Mucosa of gallbladder (tissue), 1 donor: Measurements from ENCODE around the gene HAO1. TPM values are rescaled to one million over a fixed set of nuclear protein-coding genes. Genes with fewer than 3 reads are reported as not detected.
"Not testable (repeated sequence)": the region's sequence is repeated elsewhere in the genome, so short reads cannot be mapped to it uniquely, and the experiment has no call there.

Source experiments
- DNase-seq: peaks from one replicate; pipeline ENCODE4 v3.0.0-alpha.2; 2020; ENCODE audit warnings: low spot score
- total RNA-seq: library from RNA; stranded (reverse); gene quantifications from one replicate; pipeline ENCODE4 v1.2.1, GENCODE V29; 2021
- donor health status: DM: no; HTN: no; CAD: no.

The HAO1 gene
- total RNA-seq: 2.7 TPM

DNA sequence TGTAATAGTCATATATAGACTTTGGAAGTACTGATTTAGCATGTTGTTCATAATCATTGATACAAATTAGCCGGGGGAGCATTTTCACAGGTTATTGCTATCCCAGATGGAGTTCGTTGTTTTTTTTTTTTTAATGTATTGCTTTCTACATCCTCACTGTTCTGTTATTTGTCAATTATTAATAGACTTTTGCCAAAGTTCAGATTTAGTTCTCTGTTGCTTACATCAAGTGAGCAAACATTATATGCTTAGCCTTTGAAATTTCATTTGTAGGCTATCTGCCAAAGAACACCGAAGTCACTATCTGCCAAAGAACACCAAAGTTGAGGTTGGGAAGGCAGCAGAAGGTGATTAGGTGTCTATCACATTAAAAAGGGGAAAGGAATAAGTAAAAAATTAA is at the start of gene HAO1:
TSS of gene HAO1 (minus strand) at position 118 of the 400 bp plus-strand sequence. CDS start at position 82, 36 bp downstream.
- peak; percentile 12 for DNase-seq

DNA sequence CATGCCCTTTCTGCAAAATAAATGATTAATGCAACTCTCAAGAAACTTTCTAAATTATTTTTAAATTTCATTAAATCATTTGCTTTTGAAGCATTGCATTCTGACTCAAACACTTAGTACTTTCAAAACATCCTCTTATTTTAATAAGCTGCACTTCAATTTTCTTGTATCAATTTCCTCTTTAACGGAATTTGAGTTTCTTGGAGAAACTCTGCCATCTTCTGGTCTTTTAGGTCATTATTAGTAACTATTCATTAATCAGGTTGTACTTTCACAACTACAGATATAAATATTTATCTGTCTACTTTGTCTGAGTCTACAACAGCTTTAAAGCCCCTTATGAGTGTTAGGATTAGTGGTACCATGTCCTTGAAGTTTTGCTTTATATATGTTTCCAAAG is 49.1 kb upstream of the HAO1 start:
- DNase-seq: no peak

DNA sequence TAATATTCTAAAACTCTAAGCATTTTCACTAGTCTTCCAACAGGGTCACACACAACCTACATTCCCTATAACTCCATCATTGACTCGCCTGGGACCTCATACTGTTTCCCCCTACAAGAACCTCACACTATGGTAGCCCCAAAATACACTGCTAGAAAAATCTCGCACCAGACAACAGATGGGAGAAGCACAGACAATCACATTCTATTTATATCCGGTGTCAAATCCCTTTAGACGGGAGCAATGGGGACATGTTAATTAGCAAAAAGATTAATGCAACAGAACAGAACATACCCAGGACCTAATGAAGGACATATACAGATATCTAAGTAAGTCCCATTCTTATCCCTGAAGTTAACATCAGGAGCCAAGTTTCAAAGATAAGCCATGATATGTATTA is 45.7 kb upstream of the HAO1 start:
- DNase-seq: no peak

DNA sequence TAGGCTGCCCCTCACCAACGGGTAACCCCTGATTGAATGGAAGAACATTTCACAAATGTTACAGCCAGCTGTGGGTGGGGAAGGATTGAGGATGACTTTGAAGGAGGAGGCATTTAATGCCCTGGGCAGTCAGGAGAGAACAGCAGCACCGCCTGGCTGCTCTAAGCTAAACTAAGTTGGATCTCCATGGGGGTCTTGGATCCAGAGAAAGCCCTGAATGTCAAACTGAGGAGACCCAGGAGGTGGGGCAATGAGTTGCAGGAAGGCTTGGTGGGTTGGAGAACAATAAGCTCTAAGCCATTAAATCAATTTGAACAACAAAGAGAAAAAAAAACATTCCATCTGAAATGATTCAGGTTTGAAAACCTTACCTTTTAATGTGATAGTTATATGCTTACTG is 43.9 kb upstream of the HAO1 start:
- no peak for DNase-seq

DNA sequence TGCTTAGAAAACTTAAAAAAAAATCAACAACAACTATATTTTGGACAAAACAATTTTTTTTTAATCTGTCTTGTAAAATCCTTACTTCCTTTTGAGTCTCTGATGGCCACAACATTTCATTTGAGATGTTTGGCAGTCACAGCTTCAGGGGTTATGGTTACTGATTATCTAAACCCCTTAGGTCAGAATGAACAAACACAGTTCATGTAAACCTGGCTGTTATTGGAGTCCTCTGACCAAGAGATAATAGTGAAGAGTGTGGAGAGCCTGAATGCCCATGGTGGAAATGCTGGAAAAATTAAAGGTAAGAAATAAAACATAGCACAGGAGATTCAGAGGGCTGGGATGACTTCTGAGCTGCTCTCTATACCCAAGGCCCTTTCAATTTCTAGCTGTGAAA is 41.1 kb upstream of the HAO1 start:
- no peak for DNase-seq

DNA sequence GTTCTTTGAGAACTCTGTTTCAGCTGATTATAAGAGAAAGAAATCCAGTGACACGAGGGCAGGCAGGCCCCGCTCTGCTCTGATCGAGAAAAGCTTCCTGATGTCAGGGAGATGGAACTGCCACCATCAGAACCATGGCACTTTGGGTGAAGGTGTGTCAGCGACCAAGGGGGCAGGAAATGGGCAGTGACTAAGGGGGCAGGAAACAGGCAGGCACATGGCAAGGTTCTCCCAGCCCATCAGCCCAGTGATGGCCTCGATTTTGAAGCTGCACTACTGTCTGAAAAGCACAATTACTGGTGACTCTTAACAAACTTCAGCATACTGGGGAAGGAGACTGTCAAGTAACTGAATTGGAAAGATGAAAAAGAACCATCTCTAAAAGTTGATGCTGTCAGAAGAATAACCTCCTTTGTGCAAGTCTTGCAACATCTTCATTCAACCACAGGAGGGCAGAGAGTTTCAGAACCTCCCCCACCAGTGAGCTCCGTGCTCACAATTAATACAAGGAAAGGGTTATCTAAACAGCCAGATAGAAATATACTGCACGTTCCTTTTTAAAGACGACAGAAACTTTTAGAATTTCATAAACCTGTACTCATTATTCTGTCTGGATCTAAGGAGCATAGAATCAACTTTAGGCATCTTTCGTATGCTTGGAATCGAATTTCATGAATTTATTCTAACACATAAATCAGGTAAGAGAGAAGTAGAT is 40.2 kb upstream of the HAO1 start:
- DNase-seq: no peak

DNA sequence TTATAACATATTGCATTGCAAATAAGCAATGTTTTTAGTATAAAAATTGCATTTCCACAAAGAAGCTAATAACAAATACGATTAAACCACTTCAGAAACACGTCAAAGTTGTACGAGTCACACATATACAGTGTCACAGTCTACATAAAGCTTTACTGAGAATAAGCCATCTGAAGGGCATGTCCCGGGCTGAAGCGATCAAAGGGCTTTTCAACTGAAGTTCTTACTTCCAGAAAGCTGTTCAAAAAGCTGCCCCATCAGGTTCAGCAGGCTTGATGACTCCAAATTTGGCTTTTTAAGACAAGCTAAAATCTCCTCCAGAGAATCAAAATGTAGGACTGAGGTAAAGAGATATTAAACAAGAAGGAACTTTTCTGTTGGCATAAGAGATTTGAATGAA is 37.5 kb upstream of the HAO1 start:
- DNase-seq: no peak

DNA sequence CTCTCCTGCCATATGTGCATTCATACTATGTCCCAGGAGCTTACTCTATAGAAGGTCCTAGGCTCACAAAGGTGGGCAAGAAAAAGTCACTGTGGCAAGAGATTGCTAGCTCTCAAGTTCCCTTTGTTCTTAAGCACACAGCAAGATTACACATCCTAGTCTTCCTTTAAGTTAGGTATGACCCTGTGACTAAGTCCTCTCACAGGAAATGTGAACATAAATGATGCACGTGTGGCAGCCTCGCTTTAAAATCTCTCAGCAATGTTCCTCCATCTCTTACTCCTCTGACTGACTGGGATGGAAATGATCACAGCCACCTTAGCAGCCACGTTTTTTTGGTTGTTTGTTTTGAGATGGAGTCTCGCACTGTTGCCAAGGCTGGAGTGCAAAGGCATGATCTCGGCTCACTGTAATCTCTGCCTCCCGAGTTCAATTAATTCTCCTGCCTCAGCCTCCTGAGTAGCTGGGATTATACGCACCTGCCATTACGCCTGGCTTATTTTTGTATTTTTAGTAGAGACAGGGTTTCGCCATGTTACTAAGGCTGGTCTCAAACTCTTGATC is 35.7 kb upstream of the HAO1 start:
- no peak for DNase-seq

DNA sequence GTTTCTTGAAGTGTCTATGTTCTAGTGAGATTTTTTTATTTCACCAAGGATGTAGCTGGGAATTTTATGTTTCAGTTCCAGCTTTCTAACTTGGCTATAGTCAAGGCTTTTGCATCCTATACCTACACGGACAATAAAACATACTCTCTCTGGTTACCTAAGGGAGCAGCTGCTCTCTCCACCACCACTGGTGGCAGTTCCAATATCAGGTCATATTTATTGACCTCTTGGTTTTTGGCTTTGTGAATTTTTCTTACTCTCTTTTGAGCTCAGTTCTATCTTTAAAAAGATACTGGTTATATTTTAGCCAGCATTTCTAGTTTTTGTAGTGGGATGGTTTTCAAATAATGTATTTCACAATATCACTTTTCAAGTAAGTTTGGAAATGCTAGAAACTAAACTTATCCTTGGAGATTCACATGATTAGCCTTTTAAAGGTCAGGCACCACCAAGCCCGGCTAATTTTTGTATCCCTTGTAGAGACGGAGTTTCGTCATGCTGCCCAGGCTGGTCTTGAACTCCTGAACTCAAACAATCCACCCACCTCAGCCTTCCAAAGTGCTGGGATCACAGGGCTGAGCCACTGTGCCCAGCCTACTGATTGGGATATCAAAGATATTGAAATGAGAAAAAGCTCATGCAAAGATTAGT is 34.7 kb upstream of the HAO1 start:
- DNase-seq: no peak

DNA sequence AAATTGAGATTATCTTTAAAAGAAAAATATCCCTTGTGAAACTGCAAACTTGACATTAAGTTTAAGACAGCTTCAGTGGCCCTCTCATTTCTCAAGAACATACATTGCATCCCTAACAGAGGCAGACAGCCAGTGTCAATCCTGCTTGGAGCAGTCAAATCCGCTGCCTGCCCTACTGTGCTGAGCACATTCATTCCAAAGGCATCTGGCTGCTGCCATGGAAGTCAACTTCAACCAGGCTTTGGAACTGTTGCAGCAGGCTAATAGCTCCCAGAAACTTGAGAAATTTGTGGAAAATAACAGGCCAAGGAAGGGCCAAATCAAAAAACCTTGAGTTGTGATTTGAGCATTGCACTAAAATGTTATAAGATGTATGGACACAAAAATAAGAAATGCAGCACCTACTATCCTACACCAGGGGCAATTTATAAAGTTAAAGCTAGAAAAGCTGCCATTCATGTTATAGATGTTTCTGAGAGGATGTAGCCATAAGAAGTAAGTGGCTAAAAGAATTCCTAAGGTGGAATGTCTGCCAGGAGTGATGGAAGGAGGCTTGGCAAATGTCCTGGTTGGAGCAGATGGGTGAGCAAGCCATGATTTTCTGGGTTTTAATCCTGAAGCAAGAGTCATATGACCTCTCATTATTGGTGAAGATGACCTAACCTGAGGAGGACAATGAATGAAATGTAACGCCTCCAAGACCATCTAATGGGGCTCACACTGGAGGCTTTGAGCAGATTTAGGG is 31.4 kb upstream of the HAO1 start:
- no peak for DNase-seq

DNA sequence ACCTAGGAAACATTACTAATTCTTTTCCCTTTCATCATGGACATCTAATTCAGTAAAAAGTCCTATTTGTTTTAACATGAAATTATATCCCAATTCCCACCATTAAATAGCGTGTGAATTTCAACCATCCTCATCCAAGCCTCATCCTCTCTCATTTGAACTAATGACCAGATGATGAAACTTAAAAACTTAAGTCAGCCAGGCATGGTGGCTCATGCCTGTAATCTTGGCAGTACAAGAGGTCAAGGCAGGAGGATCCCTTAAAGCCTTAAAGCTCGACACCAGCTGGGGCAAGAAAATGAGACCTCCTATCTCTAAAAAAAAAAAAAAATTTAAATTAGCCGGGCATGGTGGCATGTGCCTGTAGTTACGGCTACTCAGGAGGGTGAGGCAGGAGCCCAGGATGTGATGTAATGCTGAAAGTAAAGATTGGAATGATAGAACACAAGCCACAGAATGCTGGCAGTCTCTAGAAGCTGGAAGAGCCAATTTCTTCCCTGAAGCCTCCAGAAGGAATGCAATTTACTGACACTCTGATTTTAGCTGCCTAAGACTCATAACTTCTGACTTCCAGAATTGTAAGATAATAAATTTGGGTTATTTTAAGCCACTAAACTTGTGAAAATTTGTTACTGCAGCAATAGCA is 27.1 kb upstream of the HAO1 start:
- DNase-seq: no peak

DNA sequence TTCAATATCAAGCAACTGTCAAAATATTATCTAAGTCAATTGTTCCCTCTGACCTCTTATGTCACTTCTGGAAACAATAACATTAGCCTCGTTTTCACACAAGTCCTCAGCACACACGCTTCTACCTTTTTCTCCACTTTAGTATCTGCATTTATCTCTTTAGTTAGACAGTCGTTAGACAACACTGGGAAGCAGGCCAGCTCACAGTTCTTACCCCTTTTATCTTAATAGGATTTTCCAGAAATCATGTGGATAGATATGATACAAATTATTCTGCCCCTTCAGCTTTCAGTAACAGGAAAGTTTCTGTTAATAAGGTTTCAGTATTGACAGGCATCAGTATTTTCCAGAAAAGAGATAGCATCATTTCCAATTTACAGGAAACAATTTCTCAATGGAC is 25.9 kb upstream of the HAO1 start:
- no peak for DNase-seq

DNA sequence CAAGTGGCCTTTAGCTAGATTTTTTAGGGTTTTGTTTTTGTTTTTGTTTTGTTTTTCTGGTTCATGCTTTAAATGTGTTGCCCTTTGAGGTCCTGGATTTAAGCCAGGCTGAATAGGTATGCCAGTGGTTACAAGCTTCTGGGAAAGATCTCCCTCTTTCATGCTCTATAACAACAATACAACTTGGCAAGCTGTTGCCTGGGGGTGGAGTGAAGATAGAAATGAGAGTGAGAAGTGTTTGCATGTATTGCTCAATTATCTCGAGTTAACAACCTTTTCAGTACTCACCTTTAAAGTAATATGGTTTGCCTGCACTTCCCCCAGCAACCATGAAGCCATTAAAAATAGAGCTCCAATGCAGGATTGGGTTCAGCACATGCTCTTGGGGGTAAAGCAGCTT is 19.2 kb upstream of the HAO1 start:
- no peak for DNase-seq

DNA sequence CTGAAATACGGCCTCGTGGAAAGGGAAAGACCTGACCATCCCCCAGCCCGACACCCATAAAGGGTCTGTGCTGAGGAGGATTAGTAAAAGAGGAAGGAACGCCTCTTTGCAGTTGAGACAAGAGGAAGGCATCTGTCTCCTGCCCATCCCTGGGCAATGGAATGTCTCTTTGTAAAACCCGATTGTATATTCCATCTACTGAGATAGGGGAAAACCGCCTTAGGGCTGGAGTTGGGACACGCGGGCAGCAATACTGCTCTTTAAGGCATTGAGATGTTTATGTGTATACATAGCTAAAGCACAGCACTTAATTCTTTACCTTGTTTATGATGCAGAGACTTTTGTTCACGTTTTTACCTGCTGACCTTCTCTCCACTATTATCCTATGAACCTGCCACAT is 16.3 kb upstream of the HAO1 start:
- DNase-seq: not testable (repeated sequence)

DNA sequence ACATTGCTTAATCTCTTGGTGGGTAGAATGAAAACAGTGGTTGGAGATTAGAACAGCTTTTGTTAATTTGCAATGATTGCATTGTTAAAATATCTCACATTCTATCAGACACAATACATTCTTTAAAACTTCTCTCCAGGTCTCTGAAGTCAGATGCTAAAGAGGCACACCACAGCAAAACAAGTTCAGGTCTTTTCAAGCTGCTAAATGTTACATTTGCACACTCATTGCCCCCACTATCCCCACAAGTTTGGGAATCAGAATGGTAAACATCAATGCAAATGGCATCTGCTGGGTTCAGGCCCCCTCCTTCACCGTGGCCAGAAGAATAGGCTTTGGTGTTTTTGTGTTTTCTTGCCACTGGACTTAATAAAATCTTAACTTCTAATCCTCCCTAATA is 10.1 kb upstream of the HAO1 start:
- no peak for DNase-seq

DNA sequence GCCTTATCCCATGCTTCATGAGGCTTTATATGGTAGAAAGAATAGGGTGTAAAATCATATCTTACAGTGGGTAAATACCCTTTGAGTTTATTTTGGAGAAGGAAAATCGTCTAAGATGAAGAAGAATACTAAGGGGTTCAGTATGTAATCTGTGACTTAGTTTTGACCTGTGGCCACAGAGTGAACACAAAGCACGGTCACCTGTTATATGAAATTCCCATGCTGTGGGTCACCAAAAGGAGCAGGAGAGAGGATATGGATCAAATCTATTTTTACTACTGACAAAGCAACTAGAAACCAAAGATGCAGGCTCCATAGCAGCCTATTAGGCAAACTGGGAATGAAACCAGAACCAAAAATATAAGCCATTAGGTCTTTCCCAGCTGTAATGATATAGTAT is 3.6 kb upstream of the HAO1 start:
- DNase-seq: no peak

DNA sequence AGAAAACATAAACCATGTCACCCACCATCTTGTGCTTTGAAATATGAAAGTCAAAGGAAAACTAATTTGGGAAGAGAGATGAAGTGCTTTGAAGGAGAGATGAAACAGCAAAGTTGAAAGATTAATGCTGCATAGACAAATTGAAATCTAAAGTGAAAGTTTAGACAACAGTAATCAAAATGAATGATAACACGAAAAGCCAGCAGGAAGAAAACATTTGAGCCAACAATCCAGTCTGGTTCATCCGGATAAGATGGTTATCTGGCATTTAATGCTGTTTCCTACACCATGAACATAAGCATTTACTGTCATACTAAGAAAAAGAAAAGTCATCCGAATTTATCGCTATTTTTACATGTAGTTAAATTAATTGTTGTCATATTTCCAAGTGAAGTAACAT is 595 bp downstream of the HAO1 start:
- DNase-seq: no peak

DNA sequence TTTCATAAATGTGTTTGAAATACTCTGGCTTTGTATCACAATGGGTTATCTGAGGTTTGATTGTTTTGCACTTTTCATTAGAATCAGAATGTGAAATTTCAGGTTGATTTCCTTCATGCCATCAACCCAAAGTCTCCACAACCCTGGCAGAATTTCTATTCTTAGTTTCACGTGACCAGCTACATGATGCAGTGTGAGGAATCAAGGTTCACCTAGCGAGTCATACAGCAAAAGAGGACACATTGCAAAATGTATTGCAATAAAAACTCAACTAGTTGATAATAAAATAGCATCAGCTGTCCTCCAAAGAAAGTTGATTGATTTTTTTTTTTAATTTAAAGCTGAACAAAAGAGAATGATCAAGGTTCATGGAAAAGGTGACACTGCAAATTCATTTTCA is 2.2 kb downstream of the HAO1 start:
- peak; percentile 32 for DNase-seq

DNA sequence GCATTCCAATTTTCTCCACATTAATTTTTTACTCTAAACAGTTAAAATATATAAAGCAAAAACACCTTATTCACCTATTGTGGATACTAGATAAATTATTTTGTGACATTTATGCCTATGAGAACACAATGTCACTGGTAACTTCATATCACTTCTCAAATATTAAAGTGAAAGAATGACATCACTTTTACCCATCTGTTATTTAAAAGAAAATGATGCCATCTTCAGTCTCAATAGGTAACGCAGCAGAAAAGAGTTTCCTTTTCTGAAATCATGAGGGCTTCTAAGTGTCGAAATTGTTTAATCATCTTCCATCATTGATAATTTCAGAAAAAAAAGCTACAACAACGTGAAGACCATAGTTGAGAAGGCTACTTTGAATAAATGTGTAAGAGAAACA is 2.9 kb downstream of the HAO1 start:
- no peak for DNase-seq

DNA sequence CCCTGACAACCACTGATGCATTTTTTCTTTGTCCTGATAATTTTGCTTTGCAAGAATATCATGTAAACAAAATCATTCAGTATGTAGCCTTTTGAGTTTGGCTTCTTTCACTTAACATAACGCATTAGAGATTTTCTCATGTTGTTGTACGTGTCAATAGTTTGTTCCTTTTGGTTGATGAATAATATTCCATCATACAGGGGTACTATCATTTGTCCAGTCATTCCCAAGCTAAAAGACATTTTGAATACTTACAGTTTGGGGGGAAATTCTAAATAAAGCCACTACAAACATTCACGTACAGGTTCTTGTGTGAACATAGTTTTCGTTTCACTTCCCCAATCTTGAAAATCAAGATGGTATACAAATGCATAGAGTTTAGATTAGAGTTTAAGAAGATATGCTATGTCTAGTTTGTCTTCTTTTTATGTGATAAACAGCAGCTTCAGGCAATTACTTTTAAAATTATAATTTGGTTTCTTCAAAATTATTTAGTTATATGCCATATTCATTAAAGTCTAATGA is 5.2 kb downstream of the HAO1 start:
- no peak for DNase-seq

DNA sequence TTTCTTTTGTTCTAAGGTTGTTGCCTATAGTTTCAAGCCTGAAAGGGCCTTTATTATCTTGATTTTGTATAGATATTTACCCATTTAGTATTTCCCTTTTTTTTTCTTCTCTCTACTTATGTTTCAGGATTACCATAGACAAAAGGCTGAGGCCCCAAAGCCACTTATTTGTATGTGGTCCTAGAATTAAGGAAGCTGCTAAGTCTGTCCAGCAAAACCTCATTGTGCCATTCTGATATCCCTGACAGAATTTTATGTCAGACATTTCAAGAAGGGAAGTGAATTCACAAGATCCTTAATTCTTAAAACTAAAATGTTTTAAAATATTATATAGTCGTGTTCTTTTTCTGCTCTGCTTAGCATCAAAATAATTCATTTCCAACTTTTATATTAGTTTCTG is 6.9 kb downstream of the HAO1 start:
- DNase-seq: no peak

DNA sequence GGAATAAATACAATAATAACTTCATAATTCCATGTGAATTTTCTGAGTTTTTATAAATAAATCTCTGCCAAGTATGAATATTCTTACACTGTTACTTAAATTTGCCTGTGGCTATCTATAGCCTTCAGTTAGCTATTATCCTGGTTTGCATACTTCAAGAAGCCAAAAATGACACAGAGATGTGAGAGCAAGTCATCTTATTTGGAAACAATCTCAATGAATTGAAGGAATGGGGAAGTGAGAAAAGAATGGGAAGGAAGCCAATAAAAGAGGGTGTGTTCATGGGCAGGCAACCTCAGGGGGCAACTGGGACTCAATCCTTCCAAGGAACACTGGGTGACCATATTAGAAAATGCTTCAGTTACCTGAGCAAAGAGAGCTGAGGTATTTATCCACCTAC is 9.9 kb downstream of the HAO1 start:
- DNase-seq: no peak
